Colonic mucosa (tissue), 4 donors: Measurements from ENCODE around the gene ZNF511. TPM values are rescaled to one million over a fixed set of nuclear protein-coding genes. Genes with fewer than 3 reads are reported as not detected.

Experiments used
- DNase-seq: peaks from one replicate; pipeline ENCODE4 v3.0.0-alpha.2; 2020
- H3K27ac ChIP-seq: fragments of 200-600 bp; one replicate; pipeline ENCODE4 v1.8.0; 2021
- H3K27me3 ChIP-seq: fragments of 200-600 bp; one replicate; pipeline ENCODE4 v1.8.0; 2021
- H3K36me3 ChIP-seq: fragments of 200-600 bp; one replicate; pipeline ENCODE4 v1.8.0; 2021
- H3K4me1 ChIP-seq: fragments of 200-600 bp; one replicate; pipeline ENCODE4 v1.8.0; 2021; ENCODE audit warnings: mild to moderate bottlenecking
- H3K4me3 ChIP-seq: fragments of 200-600 bp; one replicate; pipeline ENCODE4 v1.8.0; 2021
- H3K9ac ChIP-seq, 2 donors: one replicate each; pipeline ENCODE4 v1.7.0; 2013; ENCODE audit warnings: control low read depth in 2 of 2, low read depth in 2 of 2, low read length in 2 of 2
- H3K9me3 ChIP-seq: fragments of 200-600 bp; one replicate; pipeline ENCODE4 v1.8.0; 2021
- intact Hi-C: fragments of 100-400 bp; cut with DNase I; formaldehyde crosslinking; loops from one replicate; pipeline ENCODE4 v1.14.1; 2022
- total RNA-seq, 2 donors: library from RNA; stranded (reverse); fragmentation: NEBNext Ultra II Directional in 1 of 2; extraction: Animal tissue kit (Norgen Biotek cat#: 25700) in 1 of 2; gene quantifications; one replicate each; pipeline ENCODE4 v1.2.1, GENCODE V29; 2021
- TF ChIP-seq, protein P1 (sequence below): fragments of 200-600 bp; IDR thresholded peaks from one replicate; pipeline ENCODE4 v1.8.0; 2022; ENCODE audit warnings: antibody characterized with exemption, mild to moderate bottlenecking
- donor health status: healthy.
- donor health status: DM: no; HTN: no; CAD: no.
- donor health status: DM: no; HTN: no; CAD: no.

ZNF511 gene
- total RNA-seq, 2 donors from 2014 or later, result 53.9 to 78.2 TPM

DNA sequence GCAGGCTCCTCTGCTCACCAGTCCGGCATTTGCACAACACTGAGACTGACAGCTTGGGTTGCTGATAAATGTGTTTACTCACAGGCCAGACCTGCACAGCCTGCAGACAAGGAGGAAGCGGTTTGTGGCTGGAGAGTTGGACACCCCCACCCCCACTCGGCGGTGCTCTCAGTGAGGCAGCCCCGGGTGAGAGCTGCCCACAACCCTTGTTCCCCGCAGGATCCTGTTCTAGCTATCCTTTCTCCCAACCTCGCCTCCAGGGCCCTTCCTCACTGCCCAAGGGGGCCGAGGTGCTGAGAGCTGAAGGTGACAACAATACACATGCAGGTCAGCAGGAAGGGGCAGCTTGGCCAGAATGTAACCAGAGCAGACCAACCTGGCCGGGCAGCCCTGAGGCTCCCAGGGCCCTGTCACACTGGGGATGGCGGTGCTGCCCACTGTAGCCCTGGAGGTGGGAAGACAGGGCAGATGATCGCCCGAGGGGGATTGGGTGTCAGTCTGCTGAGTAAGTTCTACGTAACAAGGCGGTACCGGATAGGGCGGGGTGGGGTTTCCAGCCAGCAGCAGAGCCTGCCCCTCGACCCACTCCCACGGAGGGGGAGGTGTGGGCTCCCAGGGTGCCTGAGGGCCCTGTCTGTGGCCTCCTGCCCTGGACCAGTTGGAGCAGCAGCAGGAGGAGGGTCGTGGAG is 30.0 kb upstream of the ZNF511 start:
- Histone ChIP-seq H3K9me3 (no peaks in the 10 kb centered on the region), H3K9ac (no peak overlapping the region), H3K27me3 (peaks cover 16% of the 10 kb centered on the region), H3K27ac (peak overlapping the region; percentile 41), H3K36me3 (no peaks in the 10 kb centered on the region), H3K4me3 (no peak overlapping the region), H3K4me1 (peaks cover 4% of the 10 kb centered on the region)
- DNase-seq, result peak; percentile 57
- TF ChIP-seq, protein P1, sequence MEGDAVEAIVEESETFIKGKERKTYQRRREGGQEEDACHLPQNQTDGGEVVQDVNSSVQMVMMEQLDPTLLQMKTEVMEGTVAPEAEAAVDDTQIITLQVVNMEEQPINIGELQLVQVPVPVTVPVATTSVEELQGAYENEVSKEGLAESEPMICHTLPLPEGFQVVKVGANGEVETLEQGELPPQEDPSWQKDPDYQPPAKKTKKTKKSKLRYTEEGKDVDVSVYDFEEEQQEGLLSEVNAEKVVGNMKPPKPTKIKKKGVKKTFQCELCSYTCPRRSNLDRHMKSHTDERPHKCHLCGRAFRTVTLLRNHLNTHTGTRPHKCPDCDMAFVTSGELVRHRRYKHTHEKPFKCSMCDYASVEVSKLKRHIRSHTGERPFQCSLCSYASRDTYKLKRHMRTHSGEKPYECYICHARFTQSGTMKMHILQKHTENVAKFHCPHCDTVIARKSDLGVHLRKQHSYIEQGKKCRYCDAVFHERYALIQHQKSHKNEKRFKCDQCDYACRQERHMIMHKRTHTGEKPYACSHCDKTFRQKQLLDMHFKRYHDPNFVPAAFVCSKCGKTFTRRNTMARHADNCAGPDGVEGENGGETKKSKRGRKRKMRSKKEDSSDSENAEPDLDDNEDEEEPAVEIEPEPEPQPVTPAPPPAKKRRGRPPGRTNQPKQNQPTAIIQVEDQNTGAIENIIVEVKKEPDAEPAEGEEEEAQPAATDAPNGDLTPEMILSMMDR, result no peak
- intact Hi-C loops, result no loop called here

DNA sequence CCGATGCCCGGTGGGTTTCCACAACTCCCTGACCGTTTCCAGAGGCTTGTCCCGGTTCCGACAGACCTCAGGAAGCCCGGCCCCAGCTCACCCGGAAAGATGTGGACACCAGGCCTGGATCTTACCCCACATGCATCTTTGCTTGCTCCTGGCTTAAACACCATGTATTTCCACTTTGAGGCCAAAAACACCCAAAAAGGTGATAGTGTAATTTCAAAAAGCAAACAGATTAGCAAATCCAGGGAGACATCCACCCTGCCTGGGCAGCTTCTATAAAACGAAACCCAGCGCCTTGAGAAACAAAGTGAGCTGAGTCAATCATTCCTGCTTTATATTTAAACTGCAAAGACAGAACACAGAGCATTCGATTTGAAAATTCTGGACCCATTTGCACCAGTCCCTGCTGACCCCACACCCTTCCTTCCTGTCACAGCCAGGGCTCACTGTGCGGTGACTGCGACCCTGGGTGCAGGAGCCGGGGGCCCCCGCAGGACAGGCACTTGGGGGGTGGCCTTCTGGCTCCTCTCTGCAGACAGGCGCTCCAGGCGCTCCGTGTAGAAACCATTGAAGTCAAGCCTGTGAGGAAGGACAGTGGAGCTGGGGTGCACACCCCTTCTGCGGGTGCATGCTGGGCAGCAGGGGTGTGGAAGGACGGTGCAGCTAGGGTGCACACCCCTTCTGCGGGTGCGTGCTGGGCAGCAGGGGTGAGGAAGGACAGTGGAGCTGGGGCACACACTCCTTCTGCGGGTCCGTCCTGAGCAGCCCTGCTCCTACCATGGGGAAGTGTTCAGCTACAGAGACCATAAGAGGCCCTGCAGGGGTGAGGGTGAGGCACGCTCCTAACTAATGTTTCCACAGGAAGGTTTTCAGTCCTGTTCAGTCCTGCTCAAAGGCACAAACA is 29.1 kb upstream of the ZNF511 start:
- intact Hi-C loops, result no loop called here
- Histone ChIP-seq H3K27me3 (peaks cover 16% of the 10 kb centered on the region), H3K4me3 (no peak overlapping the region), H3K4me1 (peaks cover 4% of the 10 kb centered on the region), H3K36me3 (peaks cover 4% of the 10 kb centered on the region), H3K9ac (peak overlapping the region in 1 of 2 donors; percentile 18), H3K27ac (peak overlapping the region; percentile 41), H3K9me3 (no peaks in the 10 kb centered on the region)
- DNase-seq, result no peak
- TF ChIP-seq, protein P1, result no peak

DNA sequence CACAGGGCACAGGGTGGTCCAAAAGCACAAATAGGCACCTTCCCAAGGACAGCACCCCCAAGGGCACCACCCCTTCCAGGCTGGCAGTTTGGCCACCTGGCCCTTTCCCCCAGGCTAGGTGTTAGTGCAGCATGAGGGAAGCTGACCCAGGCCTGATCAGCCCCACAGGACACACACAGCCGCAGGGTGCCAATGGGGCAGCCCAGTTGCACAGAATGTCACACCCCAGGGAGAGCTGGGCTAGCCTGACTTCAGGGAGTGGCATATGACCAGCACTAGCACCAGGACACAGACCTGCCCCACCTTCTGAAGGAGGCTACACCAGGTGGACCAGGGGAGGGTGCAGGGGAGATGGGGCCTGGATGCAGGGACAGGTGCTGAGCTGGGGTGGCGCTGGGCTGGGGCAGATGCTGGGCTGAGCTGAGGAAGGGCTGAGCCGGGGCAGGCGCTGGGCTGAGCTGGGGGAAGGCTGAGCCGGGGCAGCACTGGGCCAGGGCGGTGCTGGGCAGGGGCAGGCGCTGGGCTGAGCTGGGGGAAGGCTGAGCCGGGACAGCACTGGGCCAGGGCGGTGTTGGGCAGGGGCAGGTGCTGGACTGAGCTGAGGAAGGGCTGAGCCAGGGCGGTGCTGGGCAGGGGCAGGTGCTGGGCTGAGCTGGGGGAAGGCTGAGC is 28.2 kb upstream of the ZNF511 start:
- H3K9me3 ChIP-seq, result no peaks in the 10 kb centered on the region
- TF ChIP-seq, protein P1, result no peak
- peaks cover 16% of the 10 kb centered on the region for H3K27me3 ChIP-seq
- peaks cover 4% of the 10 kb centered on the region for H3K36me3 ChIP-seq
- no peak overlapping the region for H3K4me3 ChIP-seq
- no peak for DNase-seq
- H3K4me1 ChIP-seq, result peaks cover 4% of the 10 kb centered on the region
- intact Hi-C loops, result no loop called here
- H3K27ac ChIP-seq, result no peak overlapping the region
- no peak overlapping the region for H3K9ac ChIP-seq

DNA sequence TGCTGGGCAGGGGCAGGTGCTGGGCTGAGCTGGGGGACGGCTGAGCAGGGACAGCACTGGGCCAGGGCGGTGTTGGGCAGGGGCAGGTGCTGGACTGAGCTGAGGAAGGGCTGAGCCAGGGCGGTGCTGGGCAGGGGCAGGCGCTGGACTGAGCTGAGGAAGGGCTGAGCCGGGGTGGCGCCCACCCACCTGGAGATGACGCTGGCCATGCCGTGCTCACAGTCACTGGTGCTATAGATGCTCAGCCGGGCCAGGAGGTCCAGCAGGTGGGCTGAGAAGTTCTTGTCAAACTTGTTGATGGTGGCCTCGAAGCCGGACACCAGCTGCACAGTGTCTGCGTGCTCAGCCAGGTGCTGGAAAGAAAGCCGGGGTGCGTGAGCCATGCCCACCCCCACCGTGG is 27.6 kb upstream of the ZNF511 start:
- H3K27ac ChIP-seq, result no peak overlapping the region
- no peak for DNase-seq
- intact Hi-C loops, result no loop called here
- no peaks in the 10 kb centered on the region for H3K9me3 ChIP-seq
- H3K9ac ChIP-seq, result no peak overlapping the region
- H3K4me3 ChIP-seq, result no peak overlapping the region
- H3K36me3 ChIP-seq, result peaks cover 4% of the 10 kb centered on the region
- H3K4me1 ChIP-seq, result peaks cover 4% of the 10 kb centered on the region
- peaks cover 12% of the 10 kb centered on the region for H3K27me3 ChIP-seq
- TF ChIP-seq, protein P1, result no peak

DNA sequence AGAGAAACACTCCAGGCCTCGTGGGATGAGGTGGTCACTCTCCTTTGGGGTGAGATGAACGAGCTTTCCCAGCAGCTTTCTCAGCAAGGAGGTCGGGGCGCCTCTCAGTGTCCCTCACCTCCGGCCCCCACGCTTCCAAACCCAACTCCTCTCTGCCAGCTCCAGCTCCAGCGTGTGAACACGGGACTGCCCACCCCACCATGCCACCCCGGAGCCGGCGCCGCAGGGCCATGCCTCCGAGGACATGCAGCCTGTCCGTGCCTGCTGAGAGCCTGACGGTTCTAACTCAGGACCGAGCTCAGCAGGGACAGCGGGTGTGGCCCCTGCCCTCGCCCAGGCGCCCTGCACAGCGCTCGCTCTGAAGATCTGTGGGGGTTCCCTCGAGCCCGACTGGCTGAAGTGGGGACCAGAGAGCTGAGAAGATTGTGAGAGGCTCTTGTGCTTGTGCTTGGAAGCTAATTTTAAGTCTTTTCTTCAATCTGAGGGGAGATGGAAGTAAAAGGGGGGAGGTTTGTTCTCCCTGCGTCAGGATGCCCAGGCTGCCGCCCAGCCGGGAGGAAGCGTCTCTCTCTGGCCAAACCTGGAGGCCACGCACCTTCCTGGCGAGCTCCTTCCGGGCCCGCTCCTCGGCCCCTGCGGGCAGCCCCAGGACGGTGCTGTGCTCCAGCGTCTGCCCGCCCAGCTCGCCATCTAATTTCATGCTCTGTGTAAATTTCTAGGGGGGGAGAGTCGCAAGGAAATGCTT is 26.9 kb upstream of the ZNF511 start:
- peaks cover 4% of the 10 kb centered on the region for H3K36me3 ChIP-seq
- H3K27ac ChIP-seq, result no peak overlapping the region
- TF ChIP-seq, protein P1, result no peak
- DNase-seq, result no peak
- no peak overlapping the region for H3K4me3 ChIP-seq
- intact Hi-C loops, result no loop called here
- H3K9ac ChIP-seq, result no peak overlapping the region
- peaks cover 4% of the 10 kb centered on the region for H3K4me1 ChIP-seq
- H3K27me3 ChIP-seq, result peaks cover 4% of the 10 kb centered on the region
- H3K9me3 ChIP-seq, result no peaks in the 10 kb centered on the region
